Measurements from ENCODE around the gene DPF3. TPM values are rescaled to one million over a fixed set of nuclear protein-coding genes. Genes with fewer than 3 reads are reported as not detected.

Gene DPF3
- total RNA-seq, 2 experiments from 2014 or later = 10.3 to 10.7 TPM

GRCh38 chr14:72742118-72742837 is 151.6 kb downstream of the DPF3 start:
- Mint-ChIP-seq H3K9me3 (ENCODE audit: insufficient read depth) (no peaks in the 10 kb centered on the region), H3K4me1 (ENCODE audit: low read depth) (no peaks in the 10 kb centered on the region), H3K4me3 (no peak overlapping the region), H3K36me3 (ENCODE audit: low read depth) (peaks cover 3% of the 10 kb centered on the region), H3K27ac (no peak overlapping the region), H3K27me3 (ENCODE audit: low read depth) (no peaks in the 10 kb centered on the region)
- ATAC-seq (no peak), DNase-seq (no peak)
- POLR2A ChIA-PET = no interaction called here
- CTCF ChIA-PET = no interaction called here

DNA sequence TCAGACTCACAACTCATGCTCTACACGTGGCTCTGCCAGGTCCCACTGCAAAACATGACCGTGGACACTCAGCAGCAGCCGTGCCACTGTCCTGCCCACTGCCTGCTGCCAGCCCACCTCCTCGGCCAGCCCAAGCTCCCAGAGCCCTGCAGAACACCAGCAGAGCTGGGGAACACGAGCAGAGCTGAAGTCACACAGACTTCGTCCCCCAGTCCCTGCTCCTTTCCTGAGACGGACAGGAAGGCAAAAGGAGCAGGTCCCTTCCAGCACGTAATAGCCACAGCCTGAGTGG is 152.1 kb downstream of the DPF3 start:
- Mint-ChIP-seq H3K27ac (no peak overlapping the region), H3K27me3 (ENCODE audit: low read depth) (no peaks in the 10 kb centered on the region), H3K9me3 (ENCODE audit: insufficient read depth) (no peaks in the 10 kb centered on the region), H3K36me3 (ENCODE audit: low read depth) (peaks cover 3% of the 10 kb centered on the region), H3K4me3 (no peak overlapping the region), H3K4me1 (ENCODE audit: low read depth) (no peaks in the 10 kb centered on the region)
- DNase-seq = no peak
- ATAC-seq = no peak
- ChIA-PET CTCF (no interaction called here), POLR2A (no interaction called here)

DNA sequence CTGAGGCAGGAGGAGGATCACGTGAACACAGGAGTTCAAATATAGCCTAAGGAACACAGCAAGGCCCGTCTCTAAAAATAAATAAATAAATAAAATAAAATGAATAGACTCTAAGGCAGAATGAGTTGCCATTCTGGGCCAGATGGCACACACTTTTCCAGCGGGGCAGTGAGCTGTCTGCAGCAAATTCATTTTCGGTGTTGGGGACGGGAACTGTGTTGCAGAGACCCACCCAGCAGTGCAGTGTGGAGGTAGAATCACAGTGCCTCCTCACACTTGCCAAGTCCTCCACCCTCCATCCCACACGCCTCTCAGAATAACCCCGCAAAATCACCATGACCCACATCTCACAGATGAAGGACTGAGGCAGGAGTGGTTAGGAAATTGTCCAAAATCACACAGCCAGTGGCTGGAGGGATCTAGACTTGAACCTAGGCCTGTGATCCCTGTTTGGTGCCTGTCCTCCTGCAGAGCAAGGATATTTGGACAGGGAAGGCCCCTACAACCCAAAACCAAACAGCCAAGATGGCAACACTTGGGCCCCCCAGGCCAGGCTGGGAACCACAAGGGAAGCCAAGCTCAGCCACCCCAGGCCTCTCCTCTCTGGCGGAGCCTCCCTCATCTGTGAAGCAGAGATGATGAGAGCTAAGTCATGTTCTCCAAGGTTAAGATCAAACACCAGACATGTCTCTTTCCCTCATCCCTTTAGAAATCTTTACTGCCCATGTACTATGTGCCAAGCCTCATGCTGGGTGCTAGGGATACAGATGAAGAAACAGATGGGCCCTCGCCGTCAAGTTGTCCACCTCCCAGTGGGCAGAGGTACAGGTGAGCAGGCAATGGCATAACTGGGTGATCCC is 152.7 kb downstream of the DPF3 start:
- peaks cover 3% of the 10 kb centered on the region for H3K36me3 Mint-ChIP-seq (ENCODE audit: low read depth)
- H3K27me3 Mint-ChIP-seq (ENCODE audit: low read depth) = no peaks in the 10 kb centered on the region
- H3K27ac Mint-ChIP-seq = no peak overlapping the region
- no peak for ATAC-seq
- DNase-seq = no peak
- H3K4me3 Mint-ChIP-seq = no peak overlapping the region
- ChIA-PET CTCF (no interaction called here), POLR2A (interaction anchor here (0.6 kb wide), 1 partner anchor 1627 kb away, joined by 5 read pairs; no protein-coding TSS in a partner anchor)
- no peaks in the 10 kb centered on the region for H3K4me1 Mint-ChIP-seq (ENCODE audit: low read depth)
- H3K9me3 Mint-ChIP-seq (ENCODE audit: insufficient read depth) = no peaks in the 10 kb centered on the region

GRCh38 chr14:72740504-72740961 is 153.4 kb downstream of the DPF3 start:
- Mint-ChIP-seq H3K4me3 (no peak overlapping the region), H3K36me3 (ENCODE audit: low read depth) (peaks cover 3% of the 10 kb centered on the region), H3K27ac (no peak overlapping the region)

GRCh38 chr14:72739446-72740405 is 154.2 kb downstream of the DPF3 start:
- Mint-ChIP-seq H3K36me3 (ENCODE audit: low read depth) (peaks cover 2% of the 10 kb centered on the region), H3K4me3 (no peak overlapping the region), H3K27me3 (ENCODE audit: low read depth) (peaks cover 3% of the 10 kb centered on the region), H3K9me3 (ENCODE audit: insufficient read depth) (no peaks in the 10 kb centered on the region), H3K27ac (no peak overlapping the region), H3K4me1 (ENCODE audit: low read depth) (no peaks in the 10 kb centered on the region)
- ATAC-seq = no peak
- peak; percentile 14 for DNase-seq
- CTCF ChIA-PET = no interaction called here
- POLR2A ChIA-PET = interaction anchor here (0.7 kb wide), 1 partner anchor 60 kb away, joined by 4 read pairs; no protein-coding TSS in a partner anchor

More at GRCh38 chr14:72740504-72740961, 153.4 kb downstream of the DPF3 start:
- ATAC-seq (no peak), DNase-seq (no peak)
- ChIA-PET POLR2A (interaction anchor here (0.6 kb wide), 1 partner anchor 1626 kb away, joined by 5 read pairs; no protein-coding TSS in a partner anchor), CTCF (no interaction called here)
- no peaks in the 10 kb centered on the region for H3K4me1 Mint-ChIP-seq (ENCODE audit: low read depth)
- no peaks in the 10 kb centered on the region for H3K9me3 Mint-ChIP-seq (ENCODE audit: insufficient read depth)
- no peaks in the 10 kb centered on the region for H3K27me3 Mint-ChIP-seq (ENCODE audit: low read depth)

- Mint-ChIP-seq H3K4me1 (ENCODE audit: low read depth) (no peaks in the 10 kb centered on the region), H3K27ac (no peak overlapping the region), H3K4me3 (no peak overlapping the region), H3K27me3 (ENCODE audit: low read depth) (peaks cover 5% of the 10 kb centered on the region), H3K9me3 (ENCODE audit: insufficient read depth) (no peaks in the 10 kb centered on the region), H3K36me3 (ENCODE audit: low read depth) (no peaks in the 10 kb centered on the region)
- CTCF ChIA-PET = no interaction called here
- DNase-seq = peak; percentile 9
- POLR2A ChIA-PET = no interaction called here
- ATAC-seq = no peak
These were observed 155.7 kb downstream of the DPF3 start for GRCh38 chr14:72738161-72738611.

- no peaks in the 10 kb centered on the region for H3K4me1 Mint-ChIP-seq (ENCODE audit: low read depth)
- H3K9me3 Mint-ChIP-seq (ENCODE audit: insufficient read depth) = no peaks in the 10 kb centered on the region
- DNase-seq (no peak), ATAC-seq (no peak)
- H3K4me3 Mint-ChIP-seq = no peak overlapping the region
- CTCF ChIA-PET = no interaction called here
- POLR2A ChIA-PET = interaction anchor here (0.6 kb wide), 1 partner anchor 12 kb away, joined by 3 read pairs; no protein-coding TSS in a partner anchor
- H3K36me3 Mint-ChIP-seq (ENCODE audit: low read depth) = no peaks in the 10 kb centered on the region
- no peak overlapping the region for H3K27ac Mint-ChIP-seq
- H3K27me3 Mint-ChIP-seq (ENCODE audit: low read depth) = peaks cover 10% of the 10 kb centered on the region
These were observed 156.3 kb downstream of the DPF3 start for GRCh38 chr14:72737560-72737943.

GRCh38 chr14:72736786-72737559 is 156.9 kb downstream of the DPF3 start:
- Mint-ChIP-seq H3K27me3 (ENCODE audit: low read depth) (peaks cover 10% of the 10 kb centered on the region), H3K4me1 (ENCODE audit: low read depth) (no peaks in the 10 kb centered on the region), H3K27ac (no peak overlapping the region), H3K36me3 (ENCODE audit: low read depth) (no peaks in the 10 kb centered on the region), H3K4me3 (no peak overlapping the region), H3K9me3 (ENCODE audit: insufficient read depth) (no peaks in the 10 kb centered on the region)
- CTCF ChIA-PET = no interaction called here
- DNase-seq (no peak), ATAC-seq (no peak)
- POLR2A ChIA-PET = interaction anchor here (0.6 kb wide), 1 partner anchor 13 kb away, joined by 3 read pairs; no protein-coding TSS in a partner anchor

GRCh38 chr14:72736308-72736707 is 157.6 kb downstream of the DPF3 start:
- Mint-ChIP-seq H3K36me3 (ENCODE audit: low read depth) (no peaks in the 10 kb centered on the region), H3K9me3 (ENCODE audit: insufficient read depth) (no peaks in the 10 kb centered on the region), H3K27ac (no peak overlapping the region), H3K27me3 (ENCODE audit: low read depth) (peaks cover 10% of the 10 kb centered on the region), H3K4me3 (no peak overlapping the region), H3K4me1 (ENCODE audit: low read depth) (no peaks in the 10 kb centered on the region)
- POLR2A ChIA-PET = no interaction called here
- CTCF ChIA-PET = no interaction called here
- ATAC-seq = no peak
- no peak for DNase-seq

DNA sequence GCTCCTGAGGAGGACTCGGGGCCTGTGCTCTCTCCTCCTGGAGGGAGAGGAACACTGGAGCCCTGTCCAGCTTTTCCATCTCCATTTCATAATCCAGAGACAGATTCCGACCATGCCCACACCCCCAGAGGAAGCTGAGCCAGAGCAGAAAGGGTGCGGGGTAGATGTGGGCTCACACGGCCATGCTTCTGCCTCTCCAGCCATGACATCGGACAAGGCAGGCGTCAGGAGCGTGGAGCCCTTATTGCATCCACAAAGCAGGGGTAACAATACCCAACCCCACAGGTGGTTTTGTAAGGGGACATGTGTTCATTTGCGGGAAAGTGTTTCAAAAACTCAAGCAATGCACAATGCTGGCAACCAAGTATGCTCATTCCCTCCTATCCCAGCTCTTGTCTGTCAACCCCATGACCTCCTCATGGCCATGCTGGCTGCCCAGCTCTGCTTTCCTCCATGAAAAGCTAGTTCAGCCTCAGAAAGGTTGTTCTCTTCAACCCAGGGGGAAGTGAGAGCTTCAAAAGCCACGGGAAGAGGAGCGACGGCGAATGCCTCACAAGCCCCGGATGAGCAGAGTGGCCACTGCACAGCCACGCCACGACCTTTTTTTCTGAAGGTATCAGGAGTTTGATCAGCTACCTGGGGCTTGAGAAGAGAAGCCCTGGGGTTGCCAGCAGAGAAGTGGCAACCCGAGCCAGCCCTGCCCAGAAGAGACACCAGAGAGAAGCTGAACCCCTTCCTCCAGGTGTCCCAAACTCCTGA is 161.7 kb downstream of the DPF3 start:
- peaks cover 9% of the 10 kb centered on the region for H3K36me3 Mint-ChIP-seq (ENCODE audit: low read depth)
- no peaks in the 10 kb centered on the region for H3K4me1 Mint-ChIP-seq (ENCODE audit: low read depth)
- no peak overlapping the region for H3K4me3 Mint-ChIP-seq
- H3K27ac Mint-ChIP-seq = no peak overlapping the region
- H3K9me3 Mint-ChIP-seq (ENCODE audit: insufficient read depth) = no peaks in the 10 kb centered on the region
- DNase-seq = no peak
- no peak for ATAC-seq
- ChIA-PET CTCF (no interaction called here), POLR2A (no interaction called here)
- H3K27me3 Mint-ChIP-seq (ENCODE audit: low read depth) = peaks cover 10% of the 10 kb centered on the region

All from activated CD8-positive, alpha-beta T cell treated with anti-CD3 and anti-CD28 coated beads, Interleukin-2, amount 10 ng/mL, durations not matched to agents 7 days and 5 days (primary cell).